COLO829 (cell line): ENCODE results near the gene HOXA4.

Experiments
- DNase-seq: peaks from one replicate; pipeline ENCODE4 v3.0.0; 2012; ENCODE audit warnings: low spot score

Gene HOXA4

GRCh38 chr7:27116962-27117886 lies 13.3 kb downstream of the HOXA4 start:
- no peak for DNase-seq

- no peak for DNase-seq
Measured at GRCh38 chr7:27116031-27116961, 14.3 kb downstream of the HOXA4 start.

- no peak for DNase-seq
Measured at GRCh38 chr7:27115221-27116026, 15.1 kb downstream of the HOXA4 start.

GRCh38 chr7:27114881-27115220 lies 15.7 kb downstream of the HOXA4 start:
- no peak for DNase-seq

GRCh38 chr7:27113991-27114769 lies 16.4 kb downstream of the HOXA4 start:
- no peak for DNase-seq

GRCh38 chr7:27112955-27113949 lies 17.3 kb downstream of the HOXA4 start:
- DNase-seq, result peak; percentile 90

GRCh38 chr7:27112361-27112760 lies 18.2 kb downstream of the HOXA4 start:
- no peak for DNase-seq

GRCh38 chr7:27111751-27112277 lies 18.7 kb downstream of the HOXA4 start:
- no peak for DNase-seq

- DNase-seq, result no peak
Measured at GRCh38 chr7:27111042-27111750, 19.4 kb downstream of the HOXA4 start.

- DNase-seq, result no peak
Measured at GRCh38 chr7:27110186-27111031, 20.1 kb downstream of the HOXA4 start.

- DNase-seq, result no peak
Measured at GRCh38 chr7:27109466-27110185, 20.9 kb downstream of the HOXA4 start.

GRCh38 chr7:27108390-27109127 lies 22.0 kb downstream of the HOXA4 start:
- no peak for DNase-seq

- no peak for DNase-seq
Measured at GRCh38 chr7:27107391-27108381, 22.9 kb downstream of the HOXA4 start.

- no peak for DNase-seq
Measured at GRCh38 chr7:27106901-27107240, 23.7 kb downstream of the HOXA4 start.

- DNase-seq, result no peak
Measured at GRCh38 chr7:27106181-27106900, 24.2 kb downstream of the HOXA4 start.
